Ascending aorta (tissue), 2 donors: ENCODE data around the gene BMP6. TPM values are rescaled to one million over a fixed set of nuclear protein-coding genes. Genes with fewer than 3 reads are reported as not detected.

Experiments used
- DNase-seq, 2 donors: peaks; one replicate each; pipeline ENCODE4 v3.0.0-alpha.2; 2019; ENCODE audit warnings: low spot score in 2 of 2
- H3K27ac ChIP-seq, 2 donors: fragments of 200-600 bp; sonication (generic); one replicate each; pipeline ENCODE4 v1.5.1; 2016 to 2017; ENCODE audit warnings: mild to moderate bottlenecking in 1 of 2
- H3K27me3 ChIP-seq: fragments of 200-600 bp; sonication (generic); one replicate; pipeline ENCODE4 v1.5.1; 2017
- H3K36me3 ChIP-seq, 2 donors: fragments of 200-600 bp; sonication (generic); one replicate each; pipeline ENCODE4 v1.5.1; 2016
- H3K4me1 ChIP-seq, 2 donors: fragments of 200-600 bp; sonication (generic); one replicate each; pipeline ENCODE4 v1.5.1; 2016 to 2017; ENCODE audit warnings: mild to moderate bottlenecking in 1 of 2
- H3K4me3 ChIP-seq, 2 donors: fragments of 200-600 bp; sonication (generic); one replicate each; pipeline ENCODE4 v1.5.1; 2016 to 2017; ENCODE audit warnings: mild to moderate bottlenecking in 1 of 2
- H3K9me3 ChIP-seq, 2 donors: fragments of 200-600 bp; sonication (generic); one replicate each; pipeline ENCODE4 v1.5.1; 2016
- intact Hi-C: fragments of 100-400 bp; cut with DNase I; formaldehyde crosslinking; loops from one replicate; pipeline ENCODE4 v1.15.1; 2023
- total RNA-seq: library from RNA; depleted of rRNA; stranded (reverse); fragments of >200 nt; gene quantifications from one replicate; pipeline ENCODE4 v1.1.0, GENCODE V29; 2016
- TF ChIP-seq, protein P1 (sequence below), 3 experiments: fragments of 200-600 bp in 2 of 3; fragments of 450-650 bp in 1 of 3; sonication (generic) in 2 of 3; IDR thresholded peaks; one replicate each; pipeline ENCODE4 v1.5.1; 2016 to 2019; ENCODE audit warnings: antibody characterized with exemption in 3 of 3, mild to moderate bottlenecking in 1 of 3, moderate library complexity in 1 of 3

Gene BMP6
- total RNA-seq, 1 donor from 2014 or later: 16.0 TPM

DNA sequence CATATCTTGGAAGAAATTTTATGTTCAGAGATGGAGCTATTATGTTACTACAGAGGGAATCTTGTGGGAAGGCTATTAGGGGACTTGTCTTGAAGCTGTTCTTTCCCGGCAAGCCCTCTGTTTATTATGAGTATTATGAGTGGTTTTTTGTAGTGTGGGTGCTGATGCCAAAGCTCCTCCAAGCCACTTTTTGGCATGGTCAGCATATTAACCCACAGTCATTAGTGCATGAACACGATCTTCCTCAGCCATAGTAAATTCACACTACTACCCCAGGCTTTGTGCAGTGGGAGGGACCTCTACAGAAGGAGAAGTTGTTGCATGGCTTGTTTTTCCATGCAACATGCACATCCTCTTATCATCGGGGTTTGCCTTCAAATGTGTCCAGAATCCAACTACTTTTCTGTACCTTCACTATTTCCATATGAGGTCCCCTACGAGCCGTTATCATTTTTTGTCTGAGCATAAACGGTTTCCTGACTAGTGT lies 6.5 kb upstream of the BMP6 start:
- peaks cover 0 to 3% of the 10 kb centered on the region in 2 donors for H3K9me3 ChIP-seq
- no peak for DNase-seq
- no peaks in the 10 kb centered on the region for H3K36me3 ChIP-seq
- intact Hi-C loops: no loop called here
- H3K27ac ChIP-seq: no peak overlapping the region
- H3K4me3 ChIP-seq: no peak overlapping the region
- H3K27me3 ChIP-seq: no peaks in the 10 kb centered on the region
- no peaks in the 10 kb centered on the region for H3K4me1 ChIP-seq
- TF ChIP-seq, protein P1, sequence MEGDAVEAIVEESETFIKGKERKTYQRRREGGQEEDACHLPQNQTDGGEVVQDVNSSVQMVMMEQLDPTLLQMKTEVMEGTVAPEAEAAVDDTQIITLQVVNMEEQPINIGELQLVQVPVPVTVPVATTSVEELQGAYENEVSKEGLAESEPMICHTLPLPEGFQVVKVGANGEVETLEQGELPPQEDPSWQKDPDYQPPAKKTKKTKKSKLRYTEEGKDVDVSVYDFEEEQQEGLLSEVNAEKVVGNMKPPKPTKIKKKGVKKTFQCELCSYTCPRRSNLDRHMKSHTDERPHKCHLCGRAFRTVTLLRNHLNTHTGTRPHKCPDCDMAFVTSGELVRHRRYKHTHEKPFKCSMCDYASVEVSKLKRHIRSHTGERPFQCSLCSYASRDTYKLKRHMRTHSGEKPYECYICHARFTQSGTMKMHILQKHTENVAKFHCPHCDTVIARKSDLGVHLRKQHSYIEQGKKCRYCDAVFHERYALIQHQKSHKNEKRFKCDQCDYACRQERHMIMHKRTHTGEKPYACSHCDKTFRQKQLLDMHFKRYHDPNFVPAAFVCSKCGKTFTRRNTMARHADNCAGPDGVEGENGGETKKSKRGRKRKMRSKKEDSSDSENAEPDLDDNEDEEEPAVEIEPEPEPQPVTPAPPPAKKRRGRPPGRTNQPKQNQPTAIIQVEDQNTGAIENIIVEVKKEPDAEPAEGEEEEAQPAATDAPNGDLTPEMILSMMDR (IDR thresholded peaks at IDR 0.05): no peak

DNA sequence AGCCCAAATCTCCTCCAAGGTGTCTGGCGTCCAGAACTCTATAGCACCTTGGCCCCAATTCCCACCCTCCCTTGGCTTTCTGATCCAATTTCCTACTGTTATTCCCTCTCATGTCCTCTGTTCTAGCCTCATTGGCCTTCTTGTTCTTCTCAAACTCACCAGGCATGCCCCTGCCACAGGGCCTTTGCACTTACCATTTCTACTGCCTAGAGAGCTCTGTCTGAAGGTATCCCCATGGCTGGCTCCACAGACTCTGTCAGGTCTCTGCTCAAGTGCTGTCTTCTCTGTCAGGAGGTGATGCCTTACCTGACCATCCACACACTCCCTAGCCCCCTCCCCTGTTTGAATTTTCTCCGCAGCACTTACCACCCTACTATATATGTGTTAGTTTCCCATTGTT lies 5.6 kb upstream of the BMP6 start:
- H3K4me3 ChIP-seq: no peak overlapping the region
- H3K9me3 ChIP-seq: peaks cover 0 to 3% of the 10 kb centered on the region in 2 donors
- TF ChIP-seq, protein P1 (IDR thresholded peaks at IDR 0.05): no peak
- H3K36me3 ChIP-seq: no peaks in the 10 kb centered on the region
- H3K27ac ChIP-seq: no peak overlapping the region
- intact Hi-C loops: loop anchor here (5.0 to 10.0 kb wide), 3 partner anchors 192 to 494 kb away; partner anchors contain the start of gene TXNDC5
- no peak for DNase-seq
- no peaks in the 10 kb centered on the region for H3K27me3 ChIP-seq
- H3K4me1 ChIP-seq: no peaks in the 10 kb centered on the region

DNA sequence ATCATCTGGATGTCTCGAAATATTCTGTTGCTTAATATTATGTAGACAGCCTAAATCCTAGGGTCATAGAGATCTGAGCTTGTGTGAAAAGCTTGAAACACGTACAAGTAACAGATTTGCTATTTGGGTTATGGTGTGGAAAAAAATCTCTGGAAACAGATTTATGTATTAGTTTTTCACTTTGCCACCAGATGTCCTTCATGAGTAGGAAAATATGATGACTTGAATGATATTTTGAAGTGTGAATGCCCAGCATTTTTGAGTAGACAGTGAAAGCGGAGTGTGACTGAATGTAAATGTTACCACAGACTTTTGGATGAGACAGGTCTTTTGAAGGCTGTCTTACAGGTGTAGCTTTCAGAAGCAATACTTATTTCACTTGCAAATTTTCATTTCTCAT lies 4.2 kb upstream of the BMP6 start:
- no peaks in the 10 kb centered on the region for H3K36me3 ChIP-seq
- DNase-seq: no peak
- TF ChIP-seq, protein P1 (IDR thresholded peaks at IDR 0.05): peak in 2 of 3 experiments; percentile 9 to 37
- no peak overlapping the region for H3K27ac ChIP-seq
- H3K27me3 ChIP-seq: no peaks in the 10 kb centered on the region
- intact Hi-C loops: loop anchor here (5.0 to 10.0 kb wide), 3 partner anchors 191 to 493 kb away; partner anchors contain the start of gene TXNDC5
- H3K4me1 ChIP-seq: peaks cover 3 to 6% of the 10 kb centered on the region in 2 donors
- peaks cover 0 to under 1% of the 10 kb centered on the region in 2 donors for H3K9me3 ChIP-seq
- H3K4me3 ChIP-seq: no peak overlapping the region

DNA sequence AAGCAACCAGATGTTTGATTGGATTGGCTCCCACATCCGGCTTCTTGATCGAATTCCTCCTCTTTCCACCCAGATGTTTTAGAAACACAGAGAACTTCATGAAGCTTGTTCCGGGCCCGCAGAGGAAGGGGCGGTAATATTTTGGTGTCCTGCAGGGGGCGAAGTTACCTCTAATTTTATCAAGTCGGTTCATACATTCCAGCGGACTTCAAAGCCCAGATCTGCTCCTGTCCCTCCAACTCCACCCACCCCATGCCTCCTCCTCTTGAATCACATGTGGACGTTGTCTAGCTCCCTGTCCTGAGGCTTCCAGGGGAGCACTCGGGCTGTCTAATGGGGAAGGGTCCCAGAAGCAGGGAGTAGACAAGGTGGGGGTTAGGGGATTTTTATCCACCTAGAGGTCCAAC lies 2.9 kb upstream of the BMP6 start:
- Histone ChIP-seq H3K27ac (no peak overlapping the region), H3K27me3 (no peaks in the 10 kb centered on the region)

DNA sequence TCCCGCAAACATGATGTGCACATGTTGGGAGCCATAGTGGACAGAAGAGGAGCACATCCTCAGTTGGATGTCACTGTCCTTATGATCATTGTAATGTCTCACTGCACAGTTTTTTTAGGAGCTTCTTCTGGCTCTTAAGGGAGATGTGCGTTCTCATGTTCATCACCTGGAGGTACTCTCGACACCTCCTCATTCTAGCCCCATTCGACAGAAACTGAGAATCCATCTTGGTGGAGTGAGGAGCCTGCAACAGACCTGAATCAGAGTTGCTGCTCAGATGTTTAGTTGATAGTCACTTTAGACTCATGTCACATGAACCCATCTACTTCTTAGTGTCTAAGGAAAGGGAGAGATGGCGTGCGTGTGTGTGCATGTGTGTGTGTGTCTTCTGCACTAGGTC lies 2.3 kb upstream of the BMP6 start:
- H3K4me3 ChIP-seq: no peak overlapping the region
- peaks cover 16% of the 10 kb centered on the region in 2 donors for H3K4me1 ChIP-seq
- intact Hi-C loops: loop anchor here (5.0 to 10.0 kb wide), 3 partner anchors 189 to 491 kb away; partner anchors contain the start of gene TXNDC5

More for the DNA sequence above, 2.9 kb upstream of the BMP6 start:
- no peaks in the 10 kb centered on the region for H3K36me3 ChIP-seq
- TF ChIP-seq, protein P1 (IDR thresholded peaks at IDR 0.05): peak; percentile 7 to 49 (median 25)
- peak; percentile 17 to 88 for DNase-seq
- H3K4me3 ChIP-seq: no peak overlapping the region
- no peaks in the 10 kb centered on the region for H3K9me3 ChIP-seq
- intact Hi-C loops: loop anchor here (5.0 to 10.0 kb wide), 3 partner anchors 189 to 492 kb away; partner anchors contain the start of gene TXNDC5
- peaks cover 11 to 15% of the 10 kb centered on the region in 2 donors for H3K4me1 ChIP-seq

More for the DNA sequence above, 2.3 kb upstream of the BMP6 start:
- no peak for DNase-seq
- TF ChIP-seq, protein P1 (IDR thresholded peaks at IDR 0.05): no peak
- H3K27ac ChIP-seq: no peak overlapping the region
- H3K36me3 ChIP-seq: no peaks in the 10 kb centered on the region
- no peaks in the 10 kb centered on the region for H3K9me3 ChIP-seq
- H3K27me3 ChIP-seq: no peaks in the 10 kb centered on the region
